Measurements from ENCODE around the gene TLX2. TPM values are rescaled to one million over a fixed set of nuclear protein-coding genes. Genes with fewer than 3 reads are reported as not detected.
A peak's percentile ranks its signal among the peaks of the same experiment; 100 is the strongest.

TLX2 gene
- total and polyA plus RNA-seq, 2 of the 13 experiments (the other 11 are each of a cell fraction or from before 2014, with no cell fraction given), result 0.05 to 0.20 TPM

GRCh38 chr2:74481961-74482800, 32.1 kb upstream of the TLX2 start (continued):
- TF ChIP-seq FOXP4 (CRISPR knock-in tag; IDR thresholded peaks at IDR 0.05) (no peak), ZNF280D (CRISPR knock-in tag; IDR thresholded peaks at IDR 0.05) (no peak), ZBTB42 (CRISPR knock-in tag; IDR thresholded peaks at IDR 0.05) (no peak), ZNF672 (CRISPR knock-in tag; IDR thresholded peaks at IDR 0.05) (no peak), MIER3 (CRISPR knock-in tag; IDR thresholded peaks at IDR 0.05; ENCODE audit: borderline replicate concordance) (no peak), SNAPC4 (CRISPR knock-in tag; IDR thresholded peaks at IDR 0.05) (no peak; the same call in none of the 2 replicates), ZNF367 (CRISPR knock-in tag; IDR thresholded peaks at IDR 0.05; ENCODE audit: borderline replicate concordance) (peak; percentile 55), ZNF205 (CRISPR knock-in tag; IDR thresholded peaks at IDR 0.05) (no peak), CEBPG (CRISPR knock-in tag; IDR thresholded peaks at IDR 0.05) (no peak; the same call in 1 of the 2 replicates), ZNF883 (CRISPR knock-in tag; IDR thresholded peaks at IDR 0.05; ENCODE audit: not compliant biosample characterization) (peak; percentile 80), PRDM4 (CRISPR knock-in tag; IDR thresholded peaks at IDR 0.05; ENCODE audit: borderline replicate concordance) (0 out of 2 replicates have a peak, but pooled peaks have one; percentile 15), MXD4 (CRISPR knock-in tag; IDR thresholded peaks at IDR 0.05) (no peak), PAF1 (CRISPR knock-in tag; IDR thresholded peaks at IDR 0.05) (no peak), TBP (CRISPR knock-in tag; IDR thresholded peaks at IDR 0.05) (0 out of 2 replicates have a peak, but pooled peaks have one; percentile 22)

Measured in HepG2 (cell line).